ENCODE results near the gene PSMB5. TPM values are rescaled to one million over a fixed set of nuclear protein-coding genes. Genes with fewer than 3 reads are reported as not detected.

Gene PSMB5
- total RNA-seq, 4 donors from 2014 or later = 75.7 to 215 (median 113) TPM

- no peak for DNase-seq
- no peaks in the 10 kb centered on the region for H3K27me3 ChIP-seq
- H3K27ac ChIP-seq = peak overlapping the region in 2 of 3 donors; percentile 69 to 84
- intact Hi-C loops (cut with DNase I) = no loop called here
- no peaks in the 10 kb centered on the region for H3K9me3 ChIP-seq
- H3K4me1 ChIP-seq = peaks cover 16 to 20% of the 10 kb centered on the region in 2 donors
- TF ChIP-seq POLR2A (IDR thresholded peaks at IDR 0.05) (no peak), CTCF (IDR thresholded peaks at IDR 0.05) (no peak)
- H3K4me3 ChIP-seq (replicated peaks in 1 of 3) = peak overlapping the region in 2 of 3 donors; percentile 35
- H3K36me3 ChIP-seq = peaks cover 43 to 58% of the 10 kb centered on the region in 2 donors
- 15% methylated on average over 10 of the region's 10 CpGs for WGBS, 2 donors
These were observed 35.8 kb upstream of the PSMB5 start for GRCh38 chr14:23070262-23071129.

GRCh38 chr14:23069413-23069806, 34.7 kb upstream of the PSMB5 start:
- no peak for TF ChIP-seq CTCF (IDR thresholded peaks at IDR 0.05)
- no peak overlapping the region for H3K27ac ChIP-seq
- WGBS, 2 donors = 87 to 93% methylated on average over 4 of the region's 4 CpGs
- no peak overlapping the region for H3K4me3 ChIP-seq (replicated peaks in 1 of 3)
- H3K36me3 ChIP-seq = peaks cover 48 to 54% of the 10 kb centered on the region in 2 donors
- no peaks in the 10 kb centered on the region for H3K27me3 ChIP-seq
- no peaks in the 10 kb centered on the region for H3K9me3 ChIP-seq
- DNase-seq = no peak
- H3K4me1 ChIP-seq = peaks cover 16 to 20% of the 10 kb centered on the region in 2 donors
- intact Hi-C loops (cut with DNase I) = loop anchor here (5.0 kb wide), 1 partner anchor 43 kb away; no protein-coding TSS in a partner anchor

GRCh38 chr14:23068789-23069412, 34.2 kb upstream of the PSMB5 start:
- Histone ChIP-seq H3K27ac (no peak overlapping the region), H3K36me3 (peaks cover 47 to 54% of the 10 kb centered on the region in 2 donors), H3K9me3 (no peaks in the 10 kb centered on the region), H3K4me3 (replicated peaks in 1 of 3) (no peak overlapping the region), H3K27me3 (no peaks in the 10 kb centered on the region), H3K4me1 (peaks cover 16 to 20% of the 10 kb centered on the region in 2 donors)
- 31 to 32% methylated on average over 8 of the region's 8 CpGs for WGBS, 2 donors
- TF ChIP-seq POLR2A (IDR thresholded peaks at IDR 0.05) (no peak), CTCF (IDR thresholded peaks at IDR 0.05) (peak; percentile 93 to 100 (median 98))
- intact Hi-C loops (cut with DNase I) = loop anchor here (5.0 kb wide), 1 partner anchor 43 kb away; no protein-coding TSS in a partner anchor
- DNase-seq = peak; percentile 78 to 85

GRCh38 chr14:23067847-23068788, 33.4 kb upstream of the PSMB5 start:
- 86 to 88% methylated on average over 12 to 13 of the region's 14 CpGs for WGBS, 2 donors
- Histone ChIP-seq H3K27me3 (no peaks in the 10 kb centered on the region), H3K9me3 (no peaks in the 10 kb centered on the region), H3K4me3 (replicated peaks in 1 of 3) (no peak overlapping the region), H3K36me3 (peaks cover 51 to 57% of the 10 kb centered on the region in 2 donors), H3K4me1 (peaks cover 16 to 20% of the 10 kb centered on the region in 2 donors), H3K27ac (no peak overlapping the region)
- no peak for DNase-seq
- TF ChIP-seq CTCF (IDR thresholded peaks at IDR 0.05) = no peak
- no peak for TF ChIP-seq POLR2A (IDR thresholded peaks at IDR 0.05)
- intact Hi-C loops (cut with DNase I) = loop anchor here (5.0 kb wide), 1 partner anchor 44 kb away; no protein-coding TSS in a partner anchor
